HG02973 (cell line): ENCODE results near the gene COL12A1.

Experiments used
- ATAC-seq: cut with Tn5 transposase; IDR thresholded peaks from one replicate; pipeline ENCODE4 v1.9.1; 2021; ENCODE audit warnings: moderate library complexity; ENCODE audit not compliant: unreplicated experiment

The COL12A1 gene

DNA sequence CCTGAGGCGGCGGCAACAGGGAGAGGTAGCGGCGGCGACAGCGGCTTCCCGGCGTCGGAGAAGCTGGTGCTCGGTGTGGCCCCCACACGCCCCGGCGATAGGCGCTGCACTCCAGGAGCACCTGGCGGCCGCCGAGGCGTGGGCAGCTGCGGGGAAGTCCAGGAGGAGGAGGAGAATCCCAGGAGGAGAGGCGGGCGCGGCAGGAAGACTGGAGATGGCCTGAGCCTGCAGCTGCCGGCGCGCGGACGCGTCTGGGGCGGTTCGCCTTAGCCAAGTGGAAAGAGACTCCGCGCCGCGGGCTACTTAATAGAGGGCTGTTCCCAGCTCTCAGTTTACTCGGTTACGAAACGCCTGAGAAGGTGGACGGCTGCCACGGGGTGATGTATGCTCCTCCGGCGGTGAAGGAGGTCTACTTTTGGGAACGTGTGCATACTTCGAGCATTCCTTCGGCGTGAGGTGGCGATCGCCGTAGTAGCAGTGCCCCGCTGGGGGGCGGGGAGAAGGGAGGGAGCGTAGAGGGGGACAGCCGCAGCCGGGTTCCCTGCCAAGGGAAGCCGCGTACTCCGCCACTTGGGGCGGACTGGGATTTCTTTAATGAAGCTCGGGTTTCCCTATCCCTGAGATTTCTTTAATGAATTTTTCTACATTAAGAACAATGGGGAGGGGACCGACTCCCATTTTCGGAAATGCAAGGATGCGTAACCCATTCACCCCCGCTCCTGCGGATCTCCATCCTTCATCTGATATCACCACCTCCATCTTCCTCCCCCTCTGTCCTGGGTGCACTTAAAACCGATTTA lies at the start of gene COL12A1:
Gene COL12A1 (minus strand): TSS at position 278 of the 800 bp plus-strand sequence. CDS start 3,261 bp downstream, outside the sequence.
- no peak for ATAC-seq

DNA sequence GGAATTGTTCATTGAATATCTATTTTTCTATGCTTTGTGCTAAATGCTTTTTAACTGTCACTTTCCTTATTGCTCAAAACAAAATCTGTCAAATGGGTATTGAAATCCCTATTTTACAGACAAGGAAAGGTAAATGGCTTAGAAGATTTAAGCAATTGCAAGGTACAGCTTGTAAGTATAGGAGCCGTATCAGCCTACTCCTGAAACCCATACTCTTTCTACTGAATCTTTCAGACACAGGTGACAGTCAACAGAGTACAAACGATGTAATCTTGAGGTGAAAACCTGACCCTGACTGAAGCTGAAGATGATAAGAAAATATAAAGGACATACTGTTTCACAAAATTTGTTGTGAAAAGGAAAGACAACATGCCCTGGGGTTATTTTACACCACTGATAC lies 44.7 kb upstream of the COL12A1 start:
- no peak for ATAC-seq

GRCh38 chr6:75249837-75250236 lies 44.0 kb upstream of the COL12A1 start:
- ATAC-seq = no peak

GRCh38 chr6:75246386-75246785 lies 40.5 kb upstream of the COL12A1 start:
- no peak for ATAC-seq

DNA sequence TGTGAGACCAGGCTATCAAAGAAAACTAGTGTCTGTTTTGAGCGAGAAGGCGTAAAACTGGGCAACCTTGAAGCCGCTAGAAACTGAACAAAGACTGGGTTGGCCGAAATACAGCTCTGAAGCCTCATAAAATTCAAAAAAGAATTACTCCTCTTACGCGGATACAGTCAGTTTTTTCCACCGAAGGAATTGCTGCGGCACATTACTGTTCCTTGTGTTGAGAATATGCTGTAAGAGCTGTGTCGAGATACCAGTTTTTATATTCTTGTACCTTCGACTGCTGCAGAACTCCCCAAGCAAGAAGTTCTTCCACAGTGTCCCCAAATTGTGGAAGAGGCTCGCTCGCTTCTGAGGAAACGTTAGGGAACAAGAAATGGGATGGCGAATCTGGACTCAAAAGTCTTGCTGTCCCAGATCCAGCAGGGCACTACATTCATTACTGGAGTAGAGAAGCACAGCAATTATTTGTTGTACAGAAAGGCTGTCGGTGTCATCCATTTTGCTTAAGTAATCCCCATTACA lies 38.3 kb upstream of the COL12A1 start:
- peak; percentile 4 for ATAC-seq

- peak; percentile 95 for ATAC-seq
Observed at GRCh38 chr6:75243333-75244062, 37.6 kb upstream of the COL12A1 start, which contains the start of gene COX7A2. Gene COX7A2 (minus strand): TSS chr6:75243801. CDS start chr6:75243734, 67 bp downstream.

DNA sequence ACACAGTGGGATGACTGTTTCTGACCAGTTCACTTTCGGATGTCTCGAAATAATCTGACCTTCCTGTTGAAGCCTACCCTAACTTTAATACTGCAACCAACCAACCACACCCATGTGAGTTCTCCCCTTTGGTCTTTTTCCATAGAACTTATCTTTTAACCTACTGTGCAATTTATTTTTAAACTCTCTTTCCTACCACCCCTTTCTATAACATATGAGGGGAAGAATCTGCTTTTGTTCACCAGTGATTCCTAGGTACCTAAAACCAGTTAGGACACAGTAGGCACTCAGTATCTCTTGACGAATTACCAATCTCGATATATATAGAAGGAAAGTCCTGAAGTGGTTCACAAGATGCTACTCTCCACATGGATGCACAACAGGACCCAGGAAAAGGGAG lies 30.8 kb upstream of the COL12A1 start:
- ATAC-seq = no peak

- ATAC-seq = no peak
Observed at GRCh38 chr6:75235271-75235670, 29.4 kb upstream of the COL12A1 start.

GRCh38 chr6:75234126-75234865 lies 28.4 kb upstream of the COL12A1 start:
- no peak for ATAC-seq

DNA sequence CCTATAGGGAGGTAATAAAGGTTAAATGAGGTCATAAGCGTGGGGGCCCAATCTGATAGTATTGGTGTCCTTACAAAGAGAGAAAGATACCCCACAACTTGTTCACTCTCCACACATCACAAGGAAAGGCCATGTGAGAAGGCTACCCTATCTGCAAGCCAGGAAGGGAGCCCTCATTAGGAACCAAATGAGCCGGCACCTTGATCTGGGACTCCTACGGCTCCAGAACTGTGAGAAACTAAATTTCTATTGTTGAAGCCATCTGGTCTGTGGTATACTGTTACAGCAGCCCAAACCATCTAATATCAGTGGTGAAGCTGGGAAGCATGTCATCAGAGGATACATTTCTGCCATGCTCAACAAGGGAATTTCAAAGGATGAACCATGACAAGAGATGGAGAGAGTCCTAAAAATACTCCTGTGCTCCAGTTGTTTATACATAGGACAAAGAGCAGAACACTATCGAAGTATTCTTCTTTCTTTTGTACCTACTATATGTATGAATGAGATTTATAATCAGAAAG lies 27.3 kb upstream of the COL12A1 start:
- ATAC-seq = no peak

DNA sequence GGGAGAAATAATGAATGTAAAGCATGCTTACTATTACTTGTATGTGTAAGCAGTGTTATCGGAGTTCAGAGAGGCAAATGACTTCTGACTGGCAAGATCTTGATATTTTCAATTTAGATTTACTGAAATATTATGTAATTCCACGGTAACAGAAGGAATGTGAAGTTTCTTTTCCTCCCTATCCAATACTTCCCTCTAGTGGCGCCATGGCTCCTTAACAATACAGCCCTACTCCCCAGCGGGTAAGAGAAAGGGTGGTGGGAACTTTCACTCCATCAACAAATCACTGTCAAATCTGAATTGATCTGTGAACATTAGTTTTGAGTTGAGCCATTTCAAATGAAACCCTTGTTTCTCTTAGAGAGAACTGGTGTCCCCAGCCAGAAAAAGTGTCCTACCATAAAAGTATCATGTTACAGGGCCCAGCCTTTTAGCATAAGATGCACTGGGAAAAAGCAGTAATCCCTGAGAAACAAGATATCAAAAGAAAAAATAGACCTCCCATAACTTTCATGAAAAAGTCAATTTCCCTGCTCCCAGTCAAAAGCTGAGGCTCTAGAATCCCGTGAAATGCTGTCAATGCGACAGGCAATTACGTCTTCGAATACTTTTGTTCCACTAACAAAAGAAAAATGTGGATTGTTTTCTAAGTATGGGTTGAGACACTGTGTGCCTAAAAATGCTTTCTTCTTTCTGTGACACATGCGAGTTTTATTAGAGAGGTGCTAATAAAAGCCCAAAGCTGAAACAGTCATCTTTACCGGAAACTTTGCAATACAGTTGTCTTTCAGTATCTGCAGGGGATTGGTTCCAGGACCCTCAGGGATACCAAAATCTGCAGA lies 24.9 kb upstream of the COL12A1 start:
- ATAC-seq = no peak

DNA sequence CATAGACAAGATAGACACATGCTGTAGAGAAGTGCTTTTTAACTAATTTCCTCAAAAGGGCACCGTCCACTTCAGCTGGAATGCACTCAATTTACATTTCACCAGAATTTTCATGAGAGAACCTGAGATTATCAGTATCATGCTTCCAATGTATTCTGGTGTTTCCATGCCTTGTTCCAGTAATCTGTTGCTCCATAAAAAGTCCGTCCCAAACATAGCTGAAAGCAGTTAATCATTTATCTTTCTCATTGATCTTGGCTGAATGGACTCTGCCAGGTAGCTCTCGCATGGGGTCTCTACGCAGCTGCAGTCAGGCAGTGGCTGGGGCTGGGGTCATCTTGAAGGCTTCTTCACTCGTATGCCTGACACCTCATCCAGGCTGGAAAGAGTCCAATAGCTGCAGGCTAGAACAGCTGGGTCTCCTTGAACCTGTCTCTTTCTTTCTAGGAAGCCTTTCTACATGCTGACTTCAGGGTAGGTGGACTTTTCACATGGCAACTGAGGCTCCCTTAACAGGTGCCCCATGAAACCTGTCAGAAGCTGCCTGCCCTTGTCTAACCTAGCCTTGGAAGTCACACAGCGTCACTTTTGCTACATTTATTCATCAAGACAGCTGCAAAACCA lies 18.6 kb upstream of the COL12A1 start:
- no peak for ATAC-seq

- ATAC-seq = no peak
Observed at GRCh38 chr6:75223428-75223827, 17.6 kb upstream of the COL12A1 start.

GRCh38 chr6:75222261-75222660 lies 16.4 kb upstream of the COL12A1 start:
- ATAC-seq = no peak

DNA sequence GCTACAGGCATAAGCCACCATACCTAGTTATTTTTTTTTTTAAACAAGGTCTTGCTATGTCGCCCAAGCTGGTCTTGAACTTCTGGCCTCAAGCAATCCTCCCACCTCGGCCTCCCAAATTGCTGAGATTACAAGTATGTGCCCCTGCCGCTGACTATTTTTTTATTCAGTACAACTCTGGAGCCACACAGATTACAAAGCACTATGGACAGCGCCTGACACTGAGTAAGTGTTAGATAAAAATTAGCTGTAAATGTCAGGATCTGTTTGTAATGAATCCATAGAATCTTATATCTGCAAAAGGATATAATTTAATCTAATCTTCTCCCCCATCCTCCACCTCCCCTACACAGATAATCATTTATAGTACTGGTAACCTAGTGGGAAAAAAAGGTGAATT lies 15.3 kb upstream of the COL12A1 start:
- no peak for ATAC-seq

GRCh38 chr6:75220357-75220756 lies 14.5 kb upstream of the COL12A1 start:
- no peak for ATAC-seq

- no peak for ATAC-seq
Observed at GRCh38 chr6:75219263-75219662, 13.4 kb upstream of the COL12A1 start.

DNA sequence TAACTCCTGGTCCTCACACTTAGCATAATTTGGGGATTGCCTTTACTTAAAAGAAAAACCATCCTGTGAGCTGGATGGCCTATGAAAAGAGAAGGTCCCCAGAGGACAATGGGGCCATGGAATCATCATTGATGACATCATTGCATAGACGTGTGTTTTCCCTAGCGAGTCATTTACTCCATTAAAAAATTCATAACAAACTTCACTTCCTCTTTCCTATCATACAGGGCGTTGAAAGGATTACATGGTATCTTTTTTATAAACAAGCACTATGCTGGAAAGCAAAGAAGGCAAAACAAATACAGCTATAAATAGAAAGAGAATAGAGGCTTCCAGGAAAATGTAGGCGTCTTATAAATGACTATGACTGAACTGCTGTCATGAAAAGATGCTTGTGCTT lies 11.3 kb upstream of the COL12A1 start:
- no peak for ATAC-seq

GRCh38 chr6:75215291-75215690 lies 9.4 kb upstream of the COL12A1 start:
- ATAC-seq = no peak

- peak; percentile 48 for ATAC-seq
Observed at GRCh38 chr6:75213732-75214131, 7.9 kb upstream of the COL12A1 start.
